ENCODE data around the gene MAPK8IP2. TPM values are rescaled to one million over a fixed set of nuclear protein-coding genes. Genes with fewer than 3 reads are reported as not detected.

The MAPK8IP2 gene
- total and polyA plus RNA-seq, 2 of the 4 experiments (the other 2 are of a cell fraction) = under 0.01 to 0.14 TPM

GRCh38 chr22:50656122-50657070 is 55.8 kb downstream of the MAPK8IP2 start:
- Histone ChIP-seq H3K56ac (ENCODE audit: extremely low read depth, insufficient read depth, low read length) (no peak overlapping the region), H2AK9ac (replicated peaks; ENCODE audit: low read depth, low read length, poor library complexity) (peak overlapping the region; percentile 77), H3K23ac (ENCODE audit: low read depth, low read length) (peak overlapping the region; percentile 39; the same call in 1 of the 2 replicates), H3K4me1 (ENCODE audit: control insufficient read depth, insufficient read depth, low read length) (peaks cover 7% of the 10 kb centered on the region; the same call in 1 of the 2 replicates), H4K20me1 (ENCODE audit: insufficient read depth, low read length) (no peaks in the 10 kb centered on the region), H2BK120ac (ENCODE audit: low read depth, low read length) (peak overlapping the region; percentile 59; the same call in 1 of the 2 replicates), H3K27me3 (ENCODE audit: control insufficient read depth, insufficient read depth, low read length) (peaks cover 2% of the 10 kb centered on the region; the same call in 1 of the 2 replicates), H3K4ac (ENCODE audit: low read depth, low read length) (peak overlapping the region; percentile 88), H4K5ac (ENCODE audit: low read depth, low read length) (no peak overlapping the region), H3K14ac (replicated peaks; ENCODE audit: low read depth, low read length) (peak overlapping the region; percentile 60), H3K36me3 (ENCODE audit: control insufficient read depth, insufficient read depth, low read length) (no peaks in the 10 kb centered on the region), H4K8ac (ENCODE audit: low read depth in 2 of 2, low read length in 2 of 2) (peak overlapping the region; percentile 37 to 42; a peak in 3 of 4 replicates), H2BK20ac (ENCODE audit: low read depth, low read length) (peak overlapping the region; percentile 81), H3K27ac (ENCODE audit: insufficient read depth, low read length) (no peak overlapping the region; the same call in 1 of the 2 replicates), H3K18ac (ENCODE audit: low read depth, low read length) (0 out of 2 replicates have a peak overlapping the region, but pooled peaks have one; percentile 6), H3K9me1 (ENCODE audit: insufficient read depth, low read length) (peaks cover 8% of the 10 kb centered on the region; the same call in 1 of the 2 replicates), H3K9ac (ENCODE audit: low read depth, low read length) (no peak overlapping the region), H3K9me3 (ENCODE audit: control insufficient read depth, insufficient read depth, low read length) (no peaks in the 10 kb centered on the region), H3K79me1 (ENCODE audit: low read depth in 1 of 2, low read length in 2 of 2) (no peaks in the 10 kb centered on the region), H2BK5ac (ENCODE audit: low read depth, low read length, poor library complexity, severe bottlenecking) (no peak overlapping the region), H3K4me2 (ENCODE audit: low read depth, low read length) (no peak overlapping the region), H2BK15ac (ENCODE audit: low read depth, low read length) (0 out of 3 replicates have a peak overlapping the region, but pooled peaks have one; percentile 63), H2AFZ (replicated peaks; ENCODE audit: low read length, poor library complexity) (peak overlapping the region; percentile 86), H2AK5ac (ENCODE audit: low read depth, low read length) (peak overlapping the region; percentile 79; the same call in 1 of the 2 replicates), H3K4me3 (ENCODE audit: insufficient read depth, low read depth, low read length) (no peak overlapping the region), H4K91ac (ENCODE audit: insufficient read depth, low read depth, low read length) (peak overlapping the region; percentile 58)
- intact Hi-C loops (cut with micrococcal nuclease) (no loop called here), in situ Hi-C loops (cut with MboI; ENCODE audit: low sequenced_read_pairs) (no loop called here), dilution Hi-C loops (cut with HindIII; ENCODE audit: low sequenced_read_pairs, unreplicated experiment) (no loop called here)
- peak; percentile 71 for ATAC-seq (ENCODE audit: low read depth)
- WGBS, 2 experiments (ENCODE audit: extremely low coverage in 2 of 2, insufficient read length in 1 of 2) = 63% methylated on average over 10 of the region's 23 CpGs; no CpG with 5 or more reads in 1 of the 2 experiments
- ChIA-PET CTCF (interaction anchor here (0.7 kb wide), 1 partner anchor 15 kb away, joined by 3 read pairs; no protein-coding TSS in a partner anchor), POLR2A (ENCODE audit: unreplicated experiment) (no interaction called here)
- no peak for TF ChIP-seq ELK1 (IDR thresholded peaks at IDR 0.05; ENCODE audit: borderline replicate concordance, low read depth, low read length)
- no peak for TF ChIP-seq CHD1 (IDR thresholded peaks at IDR 0.05; ENCODE audit: low read depth, low read length)
- 0 out of 2 replicates have a peak, but pooled peaks have one; percentile 38 for TF ChIP-seq MAFK (IDR thresholded peaks at IDR 0.05; ENCODE audit: low read depth, low read length)
- peak; percentile 61 for DNase-seq
- no TSS peak for BruUV-seq (replicated peaks)
